GM21737 (cell line): Measurements from ENCODE around the gene ETNK1.
"Not testable (repeated sequence)": the region's sequence is repeated elsewhere in the genome, so short reads cannot be mapped to it uniquely, and the experiment has no call there.

ENCODE experiments used
- ATAC-seq: cut with Tn5 transposase; IDR thresholded peaks from one replicate; pipeline ENCODE4 v1.9.1; 2021; ENCODE audit warnings: mild to moderate bottlenecking, moderate library complexity; ENCODE audit not compliant: unreplicated experiment

ETNK1 gene

GRCh38 chr12:22684140-22685118, 59.5 kb downstream of the ETNK1 start:
- no peak for ATAC-seq

- no peak for ATAC-seq
Measured at GRCh38 chr12:22686193-22686592, 61.2 kb downstream of the ETNK1 start.

GRCh38 chr12:22687361-22688076, 62.5 kb downstream of the ETNK1 start:
- ATAC-seq = peak; percentile 72

- no peak for ATAC-seq
Measured at GRCh38 chr12:22689876-22690275, 64.9 kb downstream of the ETNK1 start.

- ATAC-seq = no peak
Measured at GRCh38 chr12:22691319-22691718, 66.3 kb downstream of the ETNK1 start.

GRCh38 chr12:22692467-22692866, 67.5 kb downstream of the ETNK1 start:
- not testable (repeated sequence) for ATAC-seq

- no peak for ATAC-seq
Measured at GRCh38 chr12:22692964-22693555, 68.1 kb downstream of the ETNK1 start.

GRCh38 chr12:22698576-22698975, 73.6 kb downstream of the ETNK1 start:
- ATAC-seq = no peak

GRCh38 chr12:22699705-22700104, 74.7 kb downstream of the ETNK1 start:
- not testable (repeated sequence) for ATAC-seq

GRCh38 chr12:22700106-22700505, 75.1 kb downstream of the ETNK1 start:
- no peak for ATAC-seq

GRCh38 chr12:22701216-22701809, 76.3 kb downstream of the ETNK1 start:
- not testable (repeated sequence) for ATAC-seq

GRCh38 chr12:22702690-22703089, 77.7 kb downstream of the ETNK1 start:
- no peak for ATAC-seq

- peak; percentile 62 for ATAC-seq
Measured at GRCh38 chr12:22709292-22709691, 84.3 kb downstream of the ETNK1 start.

GRCh38 chr12:22712083-22712482, 87.1 kb downstream of the ETNK1 start:
- no peak for ATAC-seq

- no peak for ATAC-seq
Measured at GRCh38 chr12:22715254-22715653, 90.3 kb downstream of the ETNK1 start.

GRCh38 chr12:22719745-22720144, 94.8 kb downstream of the ETNK1 start:
- no peak for ATAC-seq

- ATAC-seq = no peak
Measured at GRCh38 chr12:22722081-22722480, 97.1 kb downstream of the ETNK1 start.

- no peak for ATAC-seq
Measured at GRCh38 chr12:22722779-22723178, 97.8 kb downstream of the ETNK1 start.

GRCh38 chr12:22728987-22729386, 104.0 kb downstream of the ETNK1 start:
- ATAC-seq = no peak

GRCh38 chr12:22729431-22729956, 104.5 kb downstream of the ETNK1 start:
- no peak for ATAC-seq

GRCh38 chr12:22729957-22730443, 105.0 kb downstream of the ETNK1 start:
- ATAC-seq = no peak
